Neuronal stem cell (in vitro differentiated cells): ENCODE measurements around the gene IRAK2.
"Not testable (repeated sequence)": the region's sequence is repeated elsewhere in the genome, so short reads cannot be mapped to it uniquely, and the experiment has no call there.

Experiments
- DNase-seq: peaks from one replicate; pipeline ENCODE4 v3.0.0-alpha.2; 2013; ENCODE audit warnings: low spot score
- H2AFZ ChIP-seq: one replicate; pipeline ENCODE4 v1.6.1; 2013; ENCODE audit warnings: mild to moderate bottlenecking, low read length, inconsistent platforms
- H2AK5ac ChIP-seq: 2 replicates; pipeline ENCODE4 v1.6.1; 2013; ENCODE audit warnings: low read depth, mild to moderate bottlenecking, inconsistent platforms, low read length, moderate library complexity, mixed read lengths
- H2BK120ac ChIP-seq: 2 replicates; pipeline ENCODE4 v1.6.1; 2013; ENCODE audit warnings: low read depth, mild to moderate bottlenecking, inconsistent platforms, low read length, moderate library complexity, mixed read lengths
- H2BK12ac ChIP-seq: one replicate; pipeline ENCODE4 v1.6.1; 2013; ENCODE audit warnings: low read length, inconsistent platforms
- H2BK15ac ChIP-seq: 2 replicates; pipeline ENCODE4 v1.6.1; 2013; ENCODE audit warnings: mild to moderate bottlenecking, low read length, inconsistent platforms, mixed read lengths
- H2BK5ac ChIP-seq: one replicate; pipeline ENCODE4 v1.6.1; 2013; ENCODE audit warnings: inconsistent platforms, mild to moderate bottlenecking, low read length, moderate library complexity
- H3K14ac ChIP-seq: one replicate; pipeline ENCODE4 v1.6.1; 2013; ENCODE audit warnings: low read length, inconsistent platforms
- H3K18ac ChIP-seq: 2 replicates; pipeline ENCODE4 v1.6.1; 2013; ENCODE audit warnings: low read length, inconsistent platforms
- H3K23ac ChIP-seq: 2 replicates; pipeline ENCODE4 v1.6.1; 2013; ENCODE audit warnings: low read depth, mild to moderate bottlenecking, mixed read lengths, low read length, inconsistent platforms; ENCODE audit not compliant: poor library complexity
- H3K27ac ChIP-seq: replicated peaks from 3 replicates; pipeline ENCODE4 v1.5.1; 2013; ENCODE audit warnings: low read length, inconsistent platforms
- H3K27me3 ChIP-seq, 3 experiments: 2 replicates each; pipeline ENCODE4 v1.6.1; 2013; ENCODE audit warnings: low read length in 3 of 3, mild to moderate bottlenecking in 2 of 3, inconsistent platforms in 1 of 3, low read depth in 1 of 3, mixed read lengths in 1 of 3, moderate library complexity in 1 of 3; ENCODE audit not compliant: control insufficient read depth in 3 of 3, insufficient read depth in 3 of 3
- H3K36me3 ChIP-seq, 2 donors: replicated peaks in 1 of 2; 2 replicates each; pipeline ENCODE4 v1.6.1; 2013; ENCODE audit warnings: low read length in 2 of 2; ENCODE audit not compliant: control insufficient read depth in 2 of 2, insufficient read depth in 2 of 2
- H3K4ac ChIP-seq: 2 replicates; pipeline ENCODE4 v1.6.1; 2013; ENCODE audit warnings: inconsistent platforms, mild to moderate bottlenecking, low read length, moderate library complexity
- H3K4me1 ChIP-seq, 2 donors: 1 replicate in 1 of 2; 2 replicates in 1 of 2; pipeline ENCODE4 v1.6.1; 2013; ENCODE audit warnings: low read length in 2 of 2, low read depth in 1 of 2; ENCODE audit not compliant: control insufficient read depth in 2 of 2, insufficient read depth in 1 of 2
- H3K4me2 ChIP-seq: one replicate; pipeline ENCODE4 v1.6.1; 2013; ENCODE audit warnings: mild to moderate bottlenecking, low read length, inconsistent platforms; ENCODE audit not compliant: insufficient read depth, poor library complexity, severe bottlenecking
- H3K4me3 ChIP-seq, 2 donors: 2 replicates each; pipeline ENCODE4 v1.5.1; 2013; ENCODE audit warnings: low read length in 2 of 2, mild to moderate bottlenecking in 2 of 2, inconsistent platforms in 1 of 2, moderate library complexity in 1 of 2
- H3K79me1 ChIP-seq: one replicate; pipeline ENCODE4 v1.6.1; 2013; ENCODE audit warnings: low read depth, mild to moderate bottlenecking, inconsistent platforms, low read length, moderate library complexity
- H3K9ac ChIP-seq: one replicate; pipeline ENCODE4 v1.6.1; 2013; ENCODE audit warnings: mild to moderate bottlenecking, low read depth, low read length, inconsistent platforms; ENCODE audit not compliant: poor library complexity
- H3K9me3 ChIP-seq, 2 donors: replicated peaks in 1 of 2; 2 replicates each; pipeline versions ENCODE3 to v1.6.1; 2013; ENCODE audit warnings: low read length in 2 of 2, mild to moderate bottlenecking in 2 of 2, inconsistent platforms in 1 of 2, low read depth in 1 of 2, mixed read lengths in 1 of 2, moderate library complexity in 1 of 2; ENCODE audit not compliant: control insufficient read depth in 2 of 2, insufficient read depth in 1 of 2
- H4K8ac ChIP-seq: one replicate; pipeline ENCODE4 v1.6.1; 2013; ENCODE audit warnings: low read depth, mild to moderate bottlenecking, inconsistent platforms, low read length, moderate library complexity
- H4K91ac ChIP-seq: one replicate; pipeline ENCODE4 v1.6.1; 2013; ENCODE audit warnings: low read length, low read depth, mild to moderate bottlenecking, inconsistent platforms; ENCODE audit not compliant: poor library complexity
- WGBS, 2 donors: extraction: QIAGEN DNeasy Blood & Tissue Kit; methylation state at CpG; one replicate each; pipeline ENCODE4 v1.1.7; 2013; ENCODE audit warnings: missing lambda C conversion rate in 2 of 2, mixed read lengths in 1 of 2; ENCODE audit not compliant: insufficient read length in 2 of 2, insufficient replicate concordance in 1 of 2; ENCODE audit errors: extremely low coverage in 2 of 2; 5-methylcytosine and 5-hydroxymethylcytosine counted together

Gene IRAK2

GRCh38 chr3:10173095-10173925 is 8.6 kb downstream of the IRAK2 start:
- H3K4me3 ChIP-seq: no peak overlapping the region
- H3K18ac ChIP-seq: no peak overlapping the region
- no peak overlapping the region for H3K14ac ChIP-seq
- no peak overlapping the region for H3K4ac ChIP-seq
- H3K27me3 ChIP-seq: no peaks in the 10 kb centered on the region
- no CpG with 5 or more reads among the region's 10 CpGs for WGBS, 2 donors
- no peaks in the 10 kb centered on the region for H3K36me3 ChIP-seq
- H4K8ac ChIP-seq: no peak overlapping the region
- H3K9me3 ChIP-seq: peaks cover 2 to 7% of the 10 kb centered on the region in 2 donors
- H3K79me1 ChIP-seq: no peaks in the 10 kb centered on the region
- no peak for DNase-seq
- H3K4me1 ChIP-seq: no peaks in the 10 kb centered on the region
- H2BK15ac ChIP-seq: no peak overlapping the region
- no peak overlapping the region for H2AK5ac ChIP-seq
- no peak overlapping the region for H2BK12ac ChIP-seq
- peak overlapping the region; percentile 66 for H2AFZ ChIP-seq
- no peak overlapping the region for H4K91ac ChIP-seq
- no peak overlapping the region for H3K9ac ChIP-seq
- no peak overlapping the region for H3K27ac ChIP-seq
- no peak overlapping the region for H2BK120ac ChIP-seq
- no peak overlapping the region for H2BK5ac ChIP-seq
- H3K4me2 ChIP-seq: no peak overlapping the region
- no peak overlapping the region for H3K23ac ChIP-seq

DNA sequence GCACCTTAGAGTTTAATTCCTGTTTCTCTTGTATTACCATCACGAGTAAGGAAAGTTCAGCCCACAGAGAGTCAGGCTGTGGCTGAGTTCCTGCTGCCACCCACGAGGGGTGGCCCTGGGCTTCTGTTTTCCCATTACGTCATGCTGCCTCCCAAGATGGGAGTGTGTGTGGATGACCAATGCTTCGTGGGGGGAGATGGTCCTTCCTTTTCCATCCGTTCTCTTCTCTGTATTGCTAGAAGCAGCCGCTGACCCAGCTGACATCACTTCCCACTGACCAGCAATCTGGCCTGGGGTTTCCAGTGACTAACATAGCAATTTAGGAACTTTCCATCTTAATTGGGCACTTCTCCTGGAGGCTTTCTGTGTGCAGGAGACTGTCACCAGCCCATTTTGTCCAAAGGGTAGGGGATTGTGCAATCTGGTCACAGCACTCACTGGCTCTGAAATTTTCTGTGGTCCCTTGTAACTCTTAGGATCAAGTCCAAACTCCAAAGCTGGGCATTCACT is 9.3 kb downstream of the IRAK2 start:
- Histone ChIP-seq H2AK5ac (no peak overlapping the region), H3K36me3 (no peaks in the 10 kb centered on the region), H2AFZ (peak overlapping the region; percentile 66), H2BK120ac (no peak overlapping the region), H3K14ac (no peak overlapping the region), H2BK5ac (no peak overlapping the region), H2BK15ac (no peak overlapping the region), H3K23ac (no peak overlapping the region), H2BK12ac (no peak overlapping the region), H4K91ac (no peak overlapping the region), H3K4me1 (no peaks in the 10 kb centered on the region), H3K9me3 (peaks cover 0 to 4% of the 10 kb centered on the region in 2 donors), H3K9ac (no peak overlapping the region), H3K79me1 (no peaks in the 10 kb centered on the region), H3K4me2 (no peak overlapping the region), H3K18ac (no peak overlapping the region), H3K27me3 (no peaks in the 10 kb centered on the region), H3K4me3 (no peak overlapping the region), H3K4ac (no peak overlapping the region), H3K27ac (no peak overlapping the region), H4K8ac (no peak overlapping the region)
- no peak for DNase-seq
- no CpG with 5 or more reads among the region's 6 CpGs for WGBS, 2 donors

GRCh38 chr3:10175334-10175733 is 10.6 kb downstream of the IRAK2 start:
- not testable (repeated sequence) for DNase-seq, H3K4me1 ChIP-seq

DNA sequence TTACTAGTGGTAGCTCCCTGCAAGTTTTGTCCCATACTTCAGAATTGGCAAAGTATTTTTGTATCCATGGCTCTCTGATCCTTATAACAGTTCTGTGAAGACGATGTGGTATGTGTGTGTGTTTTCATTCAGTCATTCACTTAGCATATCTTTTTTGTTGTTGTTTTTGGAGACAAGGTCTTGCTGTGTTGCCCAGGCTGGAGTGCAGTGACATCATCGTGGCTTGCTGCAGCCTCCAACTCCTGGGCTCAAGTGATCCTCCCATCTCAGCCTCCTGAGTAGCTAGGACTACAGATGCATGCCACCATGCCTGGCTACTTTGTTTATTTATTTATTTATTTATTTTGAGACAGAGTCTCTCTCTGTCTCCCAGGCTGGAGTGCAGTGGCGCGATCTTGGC is 11.4 kb downstream of the IRAK2 start:
- not testable (repeated sequence) for H3K36me3 ChIP-seq, DNase-seq, H3K27ac ChIP-seq, H3K18ac ChIP-seq, H3K4me2 ChIP-seq, H3K9me3 ChIP-seq, H4K91ac ChIP-seq, H2AFZ ChIP-seq, H3K79me1 ChIP-seq, H2BK120ac ChIP-seq, H3K4ac ChIP-seq, H3K4me1 ChIP-seq, H3K27me3 ChIP-seq, H4K8ac ChIP-seq, H3K23ac ChIP-seq, H3K14ac ChIP-seq, H2AK5ac ChIP-seq, H2BK15ac ChIP-seq, H2BK5ac ChIP-seq, H3K9ac ChIP-seq, H2BK12ac ChIP-seq, H3K4me3 ChIP-seq
- no CpG with 5 or more reads among the region's 4 CpGs for WGBS, 2 donors

More at GRCh38 chr3:10175334-10175733, 10.6 kb downstream of the IRAK2 start:
- H4K8ac ChIP-seq, H3K27ac ChIP-seq, H3K18ac ChIP-seq, H2BK5ac ChIP-seq, H2AFZ ChIP-seq, H3K4me3 ChIP-seq, H3K14ac ChIP-seq, H3K9me3 ChIP-seq, H2BK12ac ChIP-seq, H2BK120ac ChIP-seq, H2BK15ac ChIP-seq, H3K4me2 ChIP-seq, H3K27me3 ChIP-seq, H3K9ac ChIP-seq, H3K4ac ChIP-seq, H3K79me1 ChIP-seq, H3K23ac ChIP-seq, H4K91ac ChIP-seq, H2AK5ac ChIP-seq, H3K36me3 ChIP-seq: not testable (repeated sequence)
- no CpG with 5 or more reads among the region's 7 CpGs for WGBS, 2 donors
